WTC11 (cell line): ENCODE results near the gene SLC38A10.

Experiments
- AFF4 ChIP-seq: sonication (generic); formaldehyde crosslinking; IDR thresholded peaks from 2 replicates; pipeline ENCODE4 v1.8.1; 2023; ENCODE audit warnings: mild to moderate bottlenecking, missing genetic modification reagents, borderline replicate concordance
- CTCF ChIP-seq: fragments of 200-600 bp; IDR thresholded peaks from 2 replicates; pipeline ENCODE4 v1.8.0; 2022; ENCODE audit warnings: antibody characterized with exemption
- E2F4 ChIP-seq: sonication (generic); formaldehyde crosslinking; IDR thresholded peaks from 2 replicates; pipeline ENCODE4 v1.8.1; 2022; ENCODE audit warnings: low read depth, mild to moderate bottlenecking, moderate library complexity, missing genetic modification reagents, borderline replicate concordance
- ERG ChIP-seq: fragments of 250-450 bp; sonication (Bioruptor Pico); IDR thresholded peaks from 2 replicates; pipeline ENCODE4 v1.8.0; 2021; ENCODE audit warnings: mild to moderate bottlenecking
- ETV6 ChIP-seq: sonication (generic); formaldehyde crosslinking; IDR thresholded peaks from 2 replicates; pipeline ENCODE4 v1.8.1; 2022; ENCODE audit warnings: mild to moderate bottlenecking, missing genetic modification reagents
- IRF1 ChIP-seq: sonication (generic); formaldehyde crosslinking; IDR thresholded peaks from 2 replicates; pipeline ENCODE4 v1.8.0; 2023; ENCODE audit warnings: missing genetic modification reagents
- MAX ChIP-seq: sonication (generic); formaldehyde crosslinking; IDR thresholded peaks from 2 replicates; pipeline ENCODE4 v1.8.0; 2022; ENCODE audit warnings: mild to moderate bottlenecking, missing genetic modification reagents
- SP1 ChIP-seq: sonication (generic); formaldehyde crosslinking; conservative IDR thresholded peaks from 2 replicates; pipeline ENCODE4 v1.8.1; 2022; ENCODE audit warnings: missing genetic modification reagents
- TCF7 ChIP-seq: sonication (generic); formaldehyde crosslinking; IDR thresholded peaks from 2 replicates; pipeline ENCODE4 v1.8.0; 2022; ENCODE audit warnings: mild to moderate bottlenecking, low read depth, missing genetic modification reagents, moderate library complexity
- USF2 ChIP-seq: sonication (generic); formaldehyde crosslinking; IDR thresholded peaks from 2 replicates; pipeline ENCODE4 v1.8.1; 2023; ENCODE audit warnings: mild to moderate bottlenecking, missing genetic modification reagents, moderate library complexity
- ZBTB43 ChIP-seq: sonication (generic); formaldehyde crosslinking; IDR thresholded peaks from 2 replicates; pipeline ENCODE4 v1.8.1; 2023; ENCODE audit warnings: mild to moderate bottlenecking, missing genetic modification reagents
- ZNF281 ChIP-seq: sonication (generic); formaldehyde crosslinking; IDR thresholded peaks from 2 replicates; pipeline ENCODE4 v1.8.0; 2023; ENCODE audit warnings: mild to moderate bottlenecking, missing genetic modification reagents

- TF ChIP-seq CTCF: no peak
- no peak for TF ChIP-seq ZNF281 (CRISPR knock-in tag)
- TF ChIP-seq E2F4 (CRISPR knock-in tag): no peak
- TF ChIP-seq SP1 (CRISPR knock-in tag): no peak
- no peak for TF ChIP-seq MAX (CRISPR knock-in tag)
- no peak for TF ChIP-seq ERG (CRISPR knock-in tag)
- no peak for TF ChIP-seq ETV6 (CRISPR knock-in tag)
- no peak for TF ChIP-seq ZBTB43
- TF ChIP-seq TCF7 (CRISPR knock-in tag): no peak
- TF ChIP-seq USF2: no peak
- no peak for TF ChIP-seq IRF1 (CRISPR knock-in tag)
- no peak for TF ChIP-seq AFF4 (CRISPR knock-in tag)
Measured at GRCh38 chr17:81248649-81249048, 46.5 kb downstream of the SLC38A10 start.
